Lung (tissue), 12 donors: ENCODE measurements around the gene SLC6A8. TPM values are rescaled to one million over a fixed set of nuclear protein-coding genes. Genes with fewer than 3 reads are reported as not detected.

Experiments
- ATAC-seq: fragments of 200-7000 bp; cut with Tn5 transposase; one replicate; pipeline ENCODE4 v1.9.1; 2020; ENCODE audit warnings: moderate number of reproducible peaks; ENCODE audit not compliant: insufficient read depth, low FRiP score
- DNase-seq, 3 donors: peaks; one replicate each; pipeline ENCODE4 v3.0.0-alpha.2; 2013 to 2017
- H3K27ac ChIP-seq, 2 donors: one replicate each; pipeline ENCODE4 v1.5.1; 2013; ENCODE audit warnings: mild to moderate bottlenecking in 2 of 2, moderate library complexity in 2 of 2, control low read depth in 1 of 2, inconsistent platforms in 1 of 2, low read depth in 1 of 2, low read length in 1 of 2
- H3K27me3 ChIP-seq, 3 donors: one replicate each; pipeline ENCODE4 v1.5.1; 2013; ENCODE audit warnings: low read length in 2 of 3; ENCODE audit not compliant: control insufficient read depth in 3 of 3, insufficient read depth in 3 of 3
- H3K36me3 ChIP-seq, 4 donors: one replicate each; pipeline ENCODE4 v1.5.1; 2013; ENCODE audit warnings: low read length in 4 of 4, mild to moderate bottlenecking in 1 of 4, moderate library complexity in 1 of 4; ENCODE audit not compliant: control insufficient read depth in 4 of 4, insufficient read depth in 4 of 4
- H3K4me1 ChIP-seq, 5 donors: one replicate each; pipeline ENCODE4 v1.5.1; 2013; ENCODE audit warnings: low read length in 5 of 5, mild to moderate bottlenecking in 2 of 5, moderate library complexity in 1 of 5; ENCODE audit not compliant: control insufficient read depth in 5 of 5, insufficient read depth in 5 of 5
- H3K4me3 ChIP-seq: one replicate; pipeline ENCODE4 v1.5.1; 2013; ENCODE audit warnings: mild to moderate bottlenecking, control low read depth, moderate library complexity
- H3K9ac ChIP-seq, 2 donors: one replicate each; pipeline ENCODE4 v1.5.1; 2013; ENCODE audit warnings: low read length in 2 of 2, control low read depth in 1 of 2; ENCODE audit not compliant: insufficient read depth in 1 of 2
- H3K9me3 ChIP-seq, 4 donors: one replicate each; pipeline ENCODE4 v1.5.1; 2013; ENCODE audit warnings: low read length in 3 of 4, mild to moderate bottlenecking in 1 of 4, moderate library complexity in 1 of 4; ENCODE audit not compliant: control insufficient read depth in 4 of 4, insufficient read depth in 3 of 4
- CTCF ChIP-seq: IDR thresholded peaks from 2 replicates; pipeline ENCODE4 v1.5.1; 2012; ENCODE audit warnings: mild to moderate bottlenecking; ENCODE audit errors: control extremely low read depth, extremely low read depth
- WGBS, 2 donors: extraction: QIAGEN DNeasy Blood & Tissue Kit; methylation state at CpG; one replicate each; pipeline ENCODE4 v1.1.7; 2013; 5-methylcytosine and 5-hydroxymethylcytosine counted together
- polyA plus RNA-seq, 2 donors: library from polyadenylated mRNA; stranded (reverse); fragments of 200-250 nt; gene quantifications; one replicate each; pipeline ENCODE4 v1.2.1, GENCODE V29; 2013
- total RNA-seq, 2 donors: library from RNA; depleted of rRNA in 1 of 2; stranded (reverse); fragments of >200 nt in 1 of 2; gene quantifications; one replicate each; pipeline ENCODE4 v1.2.1, GENCODE V29; 2014 to 2021
- donor health status: control.
- donor health status: control.
- donor health status: Bipolar disorder and iron deficiency.
- donor health status: healthy.
- donor health status: DM: yes; HTN: yes; CAD: no.

SLC6A8 gene
- total and polyA plus RNA-seq, 4 donors, result 5.3 to 21.5 (median 9.9) TPM

- WGBS, 2 donors, result 89 to 93% methylated on average over 5 to 6 of the region's 6 CpGs
- ATAC-seq (no peak), DNase-seq (no peak)
- peaks cover 0 to 16% (median 1%) of the 10 kb centered on the region in 4 donors for H3K36me3 ChIP-seq
- H3K9me3 ChIP-seq, result no peaks in the 10 kb centered on the region
- H3K27me3 ChIP-seq, result no peaks in the 10 kb centered on the region
- no peak for TF ChIP-seq CTCF
- no peaks in the 10 kb centered on the region for H3K4me1 ChIP-seq
- H3K9ac ChIP-seq, result no peak overlapping the region
- no peak overlapping the region for H3K4me3 ChIP-seq
- H3K27ac ChIP-seq, result peak overlapping the region in 1 of 2 donors; percentile 93
These were observed 19.7 kb downstream of the SLC6A8 start for GRCh38 chrX:153707406-153707805.

GRCh38 chrX:153708415-153708814 is 20.7 kb downstream of the SLC6A8 start:
- WGBS, 2 donors, result 31 to 40% methylated on average over 11 to 13 of the region's 13 CpGs
- Histone ChIP-seq H3K4me1 (no peaks in the 10 kb centered on the region), H3K4me3 (no peak overlapping the region), H3K36me3 (peaks cover 0 to 14% (median 1%) of the 10 kb centered on the region in 4 donors), H3K27ac (peak overlapping the region in 1 of 2 donors; percentile 22), H3K27me3 (no peaks in the 10 kb centered on the region), H3K9me3 (no peaks in the 10 kb centered on the region), H3K9ac (no peak overlapping the region)
- peak; percentile 71 for ATAC-seq
- TF ChIP-seq CTCF, result no peak
- peak; percentile 57 to 71 (median 61) for DNase-seq

GRCh38 chrX:153709726-153710674 is 22.3 kb downstream of the SLC6A8 start:
- no peak for TF ChIP-seq CTCF
- H3K9me3 ChIP-seq, result no peaks in the 10 kb centered on the region
- no peak overlapping the region for H3K27ac ChIP-seq
- H3K4me1 ChIP-seq, result no peaks in the 10 kb centered on the region
- no peaks in the 10 kb centered on the region for H3K27me3 ChIP-seq
- H3K9ac ChIP-seq, result no peak overlapping the region
- DNase-seq, result no peak
- peaks cover 0 to 15% (median 2%) of the 10 kb centered on the region in 4 donors for H3K36me3 ChIP-seq
- ATAC-seq, result no peak
- 87 to 93% methylated on average over 22 to 27 of the region's 27 CpGs for WGBS, 2 donors
- H3K4me3 ChIP-seq, result no peak overlapping the region
